Upper lobe of left lung (tissue), 6 donors: ENCODE data around the gene CASS4. TPM values are rescaled to one million over a fixed set of nuclear protein-coding genes. Genes with fewer than 3 reads are reported as not detected.
"Not testable (repeated sequence)": the region's sequence is repeated elsewhere in the genome, so short reads cannot be mapped to it uniquely, and the experiment has no call there.

Source experiments
- ATAC-seq, 2 donors: fragments of 200-7000 bp; cut with Tn5 transposase; one replicate each; pipeline ENCODE4 v1.9.1; 2022; ENCODE audit warnings: mild to moderate bottlenecking in 2 of 2, moderate library complexity in 2 of 2; ENCODE audit not compliant: low FRiP score in 2 of 2
- DNase-seq, 2 donors: peaks; one replicate each; pipeline ENCODE4 v3.0.0-alpha.2; 2019 to 2020
- H3K27ac ChIP-seq, 4 donors: fragments of 200-600 bp; sonication (generic); one replicate each; pipeline ENCODE4 v1.5.1; 2016 to 2019
- H3K27me3 ChIP-seq, 4 donors: fragments of 200-600 bp; sonication (generic); one replicate each; pipeline ENCODE4 v1.5.1; 2017 to 2019
- H3K36me3 ChIP-seq, 4 donors: fragments of 200-600 bp; sonication (generic); one replicate each; pipeline ENCODE4 v1.5.1; 2016 to 2019
- H3K4me1 ChIP-seq, 4 donors: fragments of 200-600 bp; sonication (generic); one replicate each; pipeline ENCODE4 v1.5.1; 2018 to 2019
- H3K4me3 ChIP-seq, 4 donors: fragments of 200-600 bp; sonication (generic); one replicate each; pipeline ENCODE4 v1.5.1; 2017 to 2019; ENCODE audit warnings: mild to moderate bottlenecking in 2 of 4, moderate library complexity in 1 of 4
- H3K9me3 ChIP-seq, 4 donors: fragments of 200-600 bp; sonication (generic); one replicate each; pipeline ENCODE4 v1.5.1; 2018 to 2019
- CTCF ChIP-seq, 6 experiments: fragments of 450-650 bp in 4 of 6; fragments of 200-600 bp in 2 of 6; sonication (generic) in 2 of 6; IDR thresholded peaks; one replicate each; pipeline ENCODE4 v1.5.1; 2016 to 2019; ENCODE audit warnings: antibody characterized with exemption in 6 of 6
- EP300 ChIP-seq, 4 donors: sonication (generic); formaldehyde crosslinking; IDR thresholded peaks; one replicate each; pipeline ENCODE4 v1.5.1; 2017; ENCODE audit warnings: antibody characterized with exemption in 4 of 4, control low read depth in 2 of 4
- POLR2A ChIP-seq, 4 donors: fragments of 450-650 bp; IDR thresholded peaks; one replicate each; pipeline ENCODE4 v1.5.1; 2016 to 2017; ENCODE audit warnings: antibody characterized with exemption in 4 of 4, mild to moderate bottlenecking in 2 of 4
- POLR2AphosphoS5 ChIP-seq, 2 donors: sonication (generic); formaldehyde crosslinking; IDR thresholded peaks; one replicate each; pipeline ENCODE4 v1.5.1; 2017; ENCODE audit warnings: antibody characterized with exemption in 2 of 2
- WGBS, 2 donors: methylation state at CpG; one replicate each; pipeline ENCODE4 v1.1.5; 2017 to 2018; 5-methylcytosine and 5-hydroxymethylcytosine counted together
- total RNA-seq, 6 donors: library from RNA; depleted of rRNA in 4 of 6; stranded (reverse); fragments of >200 nt in 4 of 6; gene quantifications; one replicate each; pipeline versions ENCODE4 v1.1.0 to v1.2.1, GENCODE V29; 2016 to 2021
- donor health status: DM: no; HTN: no; CAD: no; lungs with moderate emphysema.
- donor health status: DM: no; HTN: yes; CAD: no; lungs with severe emphysema.

CASS4 gene
- total RNA-seq, 6 donors from 2014 or later: 13.4 to 31.4 (median 19.5) TPM

GRCh38 chr20:56409521-56409920 lies 2.5 kb upstream of the CASS4 start:
- no peak for DNase-seq
- H3K27me3 ChIP-seq: no peaks in the 10 kb centered on the region
- H3K27ac ChIP-seq: peak overlapping the region; percentile 54 to 89 (median 66)
- no peaks in the 10 kb centered on the region for H3K9me3 ChIP-seq
- H3K4me3 ChIP-seq: no peak overlapping the region
- peak in 1 of 4 donors; percentile 61 for TF ChIP-seq EP300 (IDR thresholded peaks at IDR 0.05)
- TF ChIP-seq POLR2A (IDR thresholded peaks at IDR 0.05): no peak
- peak in 1 of 2 donors; percentile 85 for TF ChIP-seq POLR2AphosphoS5 (IDR thresholded peaks at IDR 0.05)
- TF ChIP-seq CTCF (IDR thresholded peaks at IDR 0.05): no peak
- peaks cover 13 to 35% (median 20%) of the 10 kb centered on the region in 4 donors for H3K36me3 ChIP-seq
- 66 to 72% methylated on average over 5 of the region's 5 CpGs for WGBS, 2 donors
- peaks cover 10 to 23% (median 14%) of the 10 kb centered on the region in 4 donors for H3K4me1 ChIP-seq
- ATAC-seq: peak in 1 of 2 donors; percentile 63

GRCh38 chr20:56409956-56410355 lies 2.1 kb upstream of the CASS4 start:
- H3K4me1 ChIP-seq: peaks cover 10 to 23% (median 14%) of the 10 kb centered on the region in 4 donors
- H3K27me3 ChIP-seq: no peaks in the 10 kb centered on the region
- 86 to 93% methylated on average over 1 of the region's 1 CpG for WGBS, 2 donors
- TF ChIP-seq POLR2A (IDR thresholded peaks at IDR 0.05): no peak
- no peak for TF ChIP-seq CTCF (IDR thresholded peaks at IDR 0.05)
- TF ChIP-seq EP300 (IDR thresholded peaks at IDR 0.05): no peak
- no peak for TF ChIP-seq POLR2AphosphoS5 (IDR thresholded peaks at IDR 0.05)
- ATAC-seq (no peak), DNase-seq (no peak)
- peaks cover 13 to 31% (median 18%) of the 10 kb centered on the region in 4 donors for H3K36me3 ChIP-seq
- H3K27ac ChIP-seq: peak overlapping the region; percentile 54 to 89 (median 66)
- no peak overlapping the region for H3K4me3 ChIP-seq
- no peaks in the 10 kb centered on the region for H3K9me3 ChIP-seq

- not testable (repeated sequence) for ATAC-seq, H3K9me3 ChIP-seq, DNase-seq, H3K27me3 ChIP-seq
- peak overlapping the region; percentile 77 to 89 (median 86) for H3K27ac ChIP-seq
- H3K4me1 ChIP-seq: peaks cover 10 to 23% (median 14%) of the 10 kb centered on the region in 4 donors
- peak overlapping the region in 2 of 4 donors; percentile 37 to 42 for H3K4me3 ChIP-seq
- peaks cover 10 to 20% (median 15%) of the 10 kb centered on the region in 4 donors for H3K36me3 ChIP-seq
- 87 to 92% methylated on average over 7 of the region's 7 CpGs for WGBS, 2 donors
Observed at GRCh38 chr20:56411287-56411686, 773 bp upstream of the CASS4 start.

- Histone ChIP-seq H3K4me3 (peak overlapping the region; percentile 6 to 42 (median 36)), H3K36me3 (peaks cover 6 to 13% (median 9%) of the 10 kb centered on the region in 4 donors), H3K9me3 (no peaks in the 10 kb centered on the region), H3K27ac (peak overlapping the region; percentile 77 to 89 (median 86)), H3K4me1 (peaks cover 10 to 23% (median 14%) of the 10 kb centered on the region in 4 donors), H3K27me3 (no peaks in the 10 kb centered on the region)
- ATAC-seq (no peak), DNase-seq (no peak)
- 66 to 76% methylated on average over 7 of the region's 7 CpGs for WGBS, 2 donors
- TF ChIP-seq POLR2A (IDR thresholded peaks at IDR 0.05): peak in 1 of 4 donors; percentile 53
- peak in 1 of 2 donors; percentile 25 for TF ChIP-seq POLR2AphosphoS5 (IDR thresholded peaks at IDR 0.05)
- no peak for TF ChIP-seq EP300 (IDR thresholded peaks at IDR 0.05)
Observed at GRCh38 chr20:56412473-56412790, 372 bp downstream of the CASS4 start.

GRCh38 chr20:56412949-56413348 lies 889 bp downstream of the CASS4 start:
- ATAC-seq (no peak), DNase-seq (no peak)
- Histone ChIP-seq H3K4me3 (peak overlapping the region; percentile 6 to 42 (median 36)), H3K27ac (peak overlapping the region; percentile 77 to 89 (median 86)), H3K9me3 (no peaks in the 10 kb centered on the region), H3K4me1 (peaks cover 10 to 24% (median 19%) of the 10 kb centered on the region in 4 donors), H3K36me3 (peaks cover under 1 to 8% (median 3%) of the 10 kb centered on the region in 4 donors), H3K27me3 (no peaks in the 10 kb centered on the region)
- WGBS, 2 donors: 84 to 91% methylated on average over 3 of the region's 3 CpGs
- no peak for TF ChIP-seq EP300 (IDR thresholded peaks at IDR 0.05)
- no peak for TF ChIP-seq CTCF (IDR thresholded peaks at IDR 0.05)
- no peak for TF ChIP-seq POLR2A (IDR thresholded peaks at IDR 0.05)
- no peak for TF ChIP-seq POLR2AphosphoS5 (IDR thresholded peaks at IDR 0.05)
